Colon (tissue), 2 donors: ENCODE measurements around the gene LAMA2.

Experiments used
- FAIRE-seq: peaks from 2 replicates; lab custom pipeline; 2012; peaks lifted over from hg19 to GRCh38; lab: Jason Lieb, UNC
- donor health status: control.
- donor health status: control.

LAMA2 gene, protein sequence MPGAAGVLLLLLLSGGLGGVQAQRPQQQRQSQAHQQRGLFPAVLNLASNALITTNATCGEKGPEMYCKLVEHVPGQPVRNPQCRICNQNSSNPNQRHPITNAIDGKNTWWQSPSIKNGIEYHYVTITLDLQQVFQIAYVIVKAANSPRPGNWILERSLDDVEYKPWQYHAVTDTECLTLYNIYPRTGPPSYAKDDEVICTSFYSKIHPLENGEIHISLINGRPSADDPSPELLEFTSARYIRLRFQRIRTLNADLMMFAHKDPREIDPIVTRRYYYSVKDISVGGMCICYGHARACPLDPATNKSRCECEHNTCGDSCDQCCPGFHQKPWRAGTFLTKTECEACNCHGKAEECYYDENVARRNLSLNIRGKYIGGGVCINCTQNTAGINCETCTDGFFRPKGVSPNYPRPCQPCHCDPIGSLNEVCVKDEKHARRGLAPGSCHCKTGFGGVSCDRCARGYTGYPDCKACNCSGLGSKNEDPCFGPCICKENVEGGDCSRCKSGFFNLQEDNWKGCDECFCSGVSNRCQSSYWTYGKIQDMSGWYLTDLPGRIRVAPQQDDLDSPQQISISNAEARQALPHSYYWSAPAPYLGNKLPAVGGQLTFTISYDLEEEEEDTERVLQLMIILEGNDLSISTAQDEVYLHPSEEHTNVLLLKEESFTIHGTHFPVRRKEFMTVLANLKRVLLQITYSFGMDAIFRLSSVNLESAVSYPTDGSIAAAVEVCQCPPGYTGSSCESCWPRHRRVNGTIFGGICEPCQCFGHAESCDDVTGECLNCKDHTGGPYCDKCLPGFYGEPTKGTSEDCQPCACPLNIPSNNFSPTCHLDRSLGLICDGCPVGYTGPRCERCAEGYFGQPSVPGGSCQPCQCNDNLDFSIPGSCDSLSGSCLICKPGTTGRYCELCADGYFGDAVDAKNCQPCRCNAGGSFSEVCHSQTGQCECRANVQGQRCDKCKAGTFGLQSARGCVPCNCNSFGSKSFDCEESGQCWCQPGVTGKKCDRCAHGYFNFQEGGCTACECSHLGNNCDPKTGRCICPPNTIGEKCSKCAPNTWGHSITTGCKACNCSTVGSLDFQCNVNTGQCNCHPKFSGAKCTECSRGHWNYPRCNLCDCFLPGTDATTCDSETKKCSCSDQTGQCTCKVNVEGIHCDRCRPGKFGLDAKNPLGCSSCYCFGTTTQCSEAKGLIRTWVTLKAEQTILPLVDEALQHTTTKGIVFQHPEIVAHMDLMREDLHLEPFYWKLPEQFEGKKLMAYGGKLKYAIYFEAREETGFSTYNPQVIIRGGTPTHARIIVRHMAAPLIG (N-terminal part only)

DNA sequence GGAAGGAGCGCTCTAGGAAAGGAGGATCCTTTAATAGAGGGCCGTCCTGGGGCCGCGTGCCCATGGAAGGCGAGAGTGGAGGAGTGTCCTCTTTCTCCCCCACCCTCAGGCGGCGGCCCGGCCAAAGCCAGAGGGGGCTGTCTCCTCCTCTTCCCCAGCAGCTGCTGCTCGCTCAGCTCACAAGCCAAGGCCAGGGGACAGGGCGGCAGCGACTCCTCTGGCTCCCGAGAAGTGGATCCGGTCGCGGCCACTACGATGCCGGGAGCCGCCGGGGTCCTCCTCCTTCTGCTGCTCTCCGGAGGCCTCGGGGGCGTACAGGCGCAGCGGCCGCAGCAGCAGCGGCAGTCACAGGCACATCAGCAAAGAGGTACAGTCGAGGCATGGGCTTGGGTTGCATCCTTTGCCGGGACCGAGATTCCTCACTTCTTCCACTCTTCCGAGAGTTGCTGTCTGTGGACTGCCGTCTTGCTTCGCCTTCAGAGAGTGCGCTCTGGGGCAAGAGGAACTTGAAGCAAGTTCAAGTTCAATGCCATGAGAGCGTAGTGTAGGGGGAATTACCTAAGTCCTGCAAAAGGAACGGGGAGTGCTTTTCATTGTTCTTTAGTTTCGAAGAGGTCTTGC, at the start of gene LAMA2:
LAMA2 (plus strand) TSS at position 148 of the 621 bp plus-strand sequence; CDS start at position 256, 108 bp downstream.
- no peak for FAIRE-seq

DNA sequence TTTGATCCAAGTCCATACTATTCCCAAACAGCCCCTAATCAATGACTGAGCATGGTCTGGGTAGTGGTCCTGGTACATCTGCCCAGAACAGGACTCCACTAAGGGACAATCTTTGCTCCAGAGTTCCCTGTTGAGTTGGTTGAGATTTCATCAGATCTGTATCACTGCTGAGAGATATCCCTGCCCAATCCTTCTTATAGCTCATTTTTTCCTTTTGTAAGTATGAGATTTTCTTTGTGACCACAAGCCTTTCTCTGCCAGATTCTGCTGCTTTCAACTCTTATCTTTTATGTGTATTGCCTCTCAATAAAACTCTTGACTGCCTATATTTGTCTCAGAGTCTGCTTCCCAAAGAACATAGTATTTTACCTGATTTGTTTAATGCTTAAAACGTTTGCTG, 46.2 kb upstream of the LAMA2 start:
- no peak for FAIRE-seq

DNA sequence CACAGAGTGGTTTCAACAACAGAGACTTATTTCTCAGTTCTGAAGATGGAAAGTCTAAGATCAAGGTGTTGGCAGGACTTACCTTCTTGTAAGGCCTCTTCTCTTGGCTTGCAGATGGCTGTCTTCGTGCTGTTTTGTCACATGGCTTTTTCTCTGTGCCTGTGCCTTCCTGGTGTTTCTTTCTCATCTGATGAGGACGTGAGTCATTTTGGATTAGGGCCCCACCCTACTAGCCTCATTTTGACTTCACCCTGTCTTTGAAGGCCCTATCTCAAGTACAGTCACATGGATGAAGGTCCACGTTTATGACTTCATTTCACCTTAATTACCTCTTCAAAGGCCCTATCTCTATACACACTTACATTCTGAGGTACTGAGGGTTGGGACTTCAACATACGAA, 41.4 kb upstream of the LAMA2 start:
- no peak for FAIRE-seq

DNA sequence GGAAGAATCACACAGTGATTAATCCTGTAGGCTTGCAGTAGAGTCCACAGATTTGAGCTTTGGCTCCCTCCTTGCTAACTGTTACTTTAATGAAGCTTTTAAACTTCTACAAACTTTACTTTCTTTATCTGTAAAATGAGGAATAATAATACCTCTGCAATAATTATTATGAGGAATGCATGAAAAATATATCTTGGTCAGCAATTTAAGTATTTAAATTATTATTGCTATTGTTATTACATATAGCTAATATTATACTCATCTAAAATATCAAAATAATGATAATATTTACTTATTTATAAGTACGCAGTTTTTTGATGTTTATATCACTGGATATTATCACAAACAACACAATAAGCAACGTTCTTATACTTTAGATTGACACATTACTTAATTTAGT, 38.3 kb upstream of the LAMA2 start:
- no peak for FAIRE-seq

DNA sequence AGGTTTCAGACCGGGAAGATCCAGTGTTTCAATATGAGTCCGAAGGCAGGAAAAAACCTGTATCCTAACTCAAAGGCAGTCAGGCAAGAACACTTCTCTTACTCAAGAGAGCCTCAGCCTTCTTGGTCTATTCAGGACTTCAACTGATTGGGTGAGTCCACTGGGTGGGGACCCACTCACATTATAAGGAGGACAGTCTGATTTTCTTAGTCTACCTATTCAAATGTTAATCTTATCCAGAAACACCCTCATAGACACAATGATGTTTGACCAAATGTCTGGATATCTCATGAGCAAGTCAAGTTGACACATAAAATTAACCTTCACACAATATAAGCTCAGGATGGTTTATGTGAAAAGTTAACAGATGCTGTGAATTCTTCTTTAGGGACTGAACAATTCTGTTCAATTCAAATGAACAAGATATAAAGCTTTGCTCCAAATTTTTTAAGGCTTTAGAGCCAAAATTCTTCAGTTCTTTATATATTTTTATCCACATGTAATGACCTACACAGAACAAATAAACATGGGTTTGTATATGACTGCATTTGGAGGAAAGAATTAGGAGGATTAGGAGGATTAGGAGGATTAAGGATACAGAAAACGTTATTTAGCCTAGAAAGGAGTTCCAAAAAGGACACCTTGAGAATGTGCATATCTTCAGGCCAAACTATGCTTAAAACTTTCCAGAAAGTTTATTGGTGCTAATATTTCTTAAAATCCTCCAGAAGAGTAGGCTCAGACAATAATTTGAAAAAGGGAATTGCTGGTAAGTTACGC, 35.3 kb upstream of the LAMA2 start:
- no peak for FAIRE-seq

DNA sequence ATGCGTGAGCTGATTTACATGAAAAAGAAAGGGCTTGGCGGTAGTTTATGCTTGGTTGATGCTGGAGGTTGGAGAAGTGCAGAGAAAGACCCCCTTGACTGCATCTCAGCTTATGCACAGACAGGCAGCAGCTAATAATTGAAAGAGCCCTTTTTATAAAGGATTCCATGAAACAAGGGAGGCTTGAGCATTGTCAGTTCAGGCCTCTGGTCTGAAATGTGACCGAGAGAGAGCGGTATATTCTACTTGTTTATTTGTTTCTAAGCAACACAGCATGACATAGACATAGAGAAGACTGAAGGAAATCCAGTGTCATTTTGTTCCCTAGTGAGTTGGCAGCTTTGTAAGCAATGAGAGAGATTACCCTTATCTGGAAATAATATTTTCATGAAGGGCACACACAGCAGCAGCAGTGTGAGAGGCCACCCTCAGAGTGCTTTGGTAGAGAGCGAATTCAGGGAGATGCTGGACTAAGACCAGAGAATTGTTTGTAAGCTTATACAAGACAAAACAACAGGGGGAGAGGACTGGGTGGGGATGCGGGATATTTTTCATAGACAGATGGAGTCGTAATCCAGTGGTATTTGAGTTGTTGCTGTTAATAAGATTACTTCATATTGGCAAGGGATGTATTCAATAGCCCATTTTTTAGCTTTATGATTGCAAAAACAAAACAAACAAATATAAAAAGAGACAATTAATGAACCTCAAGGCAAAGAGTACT, 34.6 kb upstream of the LAMA2 start:
- no peak for FAIRE-seq

DNA sequence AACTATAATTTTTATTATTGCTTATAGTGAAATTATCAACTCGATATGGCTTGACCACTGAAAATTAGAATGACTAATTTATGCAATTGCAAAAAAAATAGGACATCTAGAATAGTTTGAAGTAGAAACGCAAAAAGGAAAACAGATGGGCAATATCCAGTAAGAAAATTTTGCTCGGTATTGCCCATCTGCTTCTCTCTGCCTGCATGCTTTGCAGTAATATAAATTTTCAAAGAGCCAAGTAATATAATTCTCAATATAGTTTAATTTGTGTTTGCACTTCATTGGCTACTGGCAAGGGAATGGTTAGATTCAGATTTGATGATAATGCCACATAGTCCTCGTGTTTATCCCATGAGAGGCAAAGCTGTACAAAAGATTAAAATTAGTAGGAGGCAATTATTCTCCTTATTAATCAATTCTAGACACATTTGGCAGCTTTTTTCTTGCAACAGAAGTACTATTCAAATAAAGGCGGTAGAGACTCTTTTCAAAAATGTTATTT, 27.3 kb upstream of the LAMA2 start:
- no peak for FAIRE-seq

DNA sequence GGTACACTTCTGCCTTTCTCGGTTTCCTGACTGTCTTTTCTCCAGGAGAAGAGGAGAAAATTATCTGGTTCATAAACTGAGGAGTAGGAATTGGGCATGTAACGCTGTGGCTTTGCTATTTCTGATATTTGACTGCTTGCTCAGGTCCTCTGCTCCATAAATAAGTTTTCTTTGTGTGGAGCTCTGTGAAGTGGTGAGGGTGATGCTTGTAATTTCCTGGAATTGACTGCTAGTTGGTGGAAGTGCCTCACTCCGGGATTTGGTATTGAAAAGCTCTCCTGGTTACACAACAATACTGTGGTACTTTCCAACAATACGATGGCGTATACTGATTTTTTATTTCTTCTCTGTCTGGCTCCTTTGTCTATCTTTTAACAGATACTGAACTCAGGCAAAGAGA, 25.1 kb upstream of the LAMA2 start:
- FAIRE-seq: no peak

DNA sequence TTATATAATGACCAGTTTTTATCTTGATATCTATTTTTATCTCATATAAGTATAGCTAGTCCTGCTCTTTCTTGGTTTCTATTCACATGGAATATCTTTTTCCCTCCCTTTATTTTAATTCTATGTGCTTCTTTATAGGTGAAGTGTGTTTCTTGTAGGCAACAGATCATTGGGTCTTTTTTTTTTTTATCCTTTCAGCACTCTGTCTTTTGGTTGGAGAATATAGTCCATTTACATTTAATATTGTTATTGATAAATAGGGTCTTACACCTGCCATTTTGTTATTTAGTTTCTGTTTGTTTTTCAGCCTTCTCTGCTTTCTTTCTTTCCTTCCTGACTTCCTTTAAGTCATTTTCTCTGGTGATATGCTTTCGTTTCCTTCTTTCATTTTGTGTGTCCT, 22.2 kb upstream of the LAMA2 start:
- no peak for FAIRE-seq

DNA sequence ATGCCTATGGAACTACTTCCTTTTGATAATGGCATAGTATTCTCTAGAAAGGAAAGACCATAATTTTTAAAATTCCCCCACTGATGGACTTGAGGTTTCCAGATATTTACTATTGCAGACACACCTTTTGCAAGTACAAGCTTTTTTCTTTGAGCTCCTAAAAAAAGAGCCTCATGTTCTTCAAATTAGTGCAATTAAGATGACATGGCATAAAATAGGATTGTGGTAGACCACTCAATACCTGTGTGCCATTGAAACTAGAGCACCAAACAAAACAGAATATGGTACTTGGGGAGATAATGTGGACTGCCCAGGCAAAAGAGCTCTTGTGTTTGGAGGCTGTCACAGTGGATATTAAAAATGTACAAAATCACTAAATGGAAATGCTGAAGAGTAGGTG, 19.0 kb upstream of the LAMA2 start:
- FAIRE-seq: no peak

DNA sequence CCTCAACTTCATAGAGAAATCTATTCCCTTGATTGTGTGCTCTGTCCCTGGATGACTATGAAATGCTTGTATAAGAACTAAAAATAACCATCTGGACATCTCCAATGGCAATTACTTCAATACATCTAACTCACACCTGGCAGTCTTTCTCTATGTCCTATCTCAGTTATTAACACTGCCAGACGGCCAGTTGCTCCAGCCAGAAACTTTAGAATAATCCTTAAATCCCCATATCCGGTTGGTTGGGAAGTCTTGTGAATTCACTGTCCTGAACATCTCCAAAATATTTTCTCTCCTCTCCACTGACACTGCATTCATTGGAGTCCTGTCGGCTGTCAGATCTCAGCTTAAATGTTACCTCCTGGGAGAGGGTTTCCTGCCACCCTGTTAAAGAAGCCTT, 12.2 kb upstream of the LAMA2 start:
- no peak for FAIRE-seq

DNA sequence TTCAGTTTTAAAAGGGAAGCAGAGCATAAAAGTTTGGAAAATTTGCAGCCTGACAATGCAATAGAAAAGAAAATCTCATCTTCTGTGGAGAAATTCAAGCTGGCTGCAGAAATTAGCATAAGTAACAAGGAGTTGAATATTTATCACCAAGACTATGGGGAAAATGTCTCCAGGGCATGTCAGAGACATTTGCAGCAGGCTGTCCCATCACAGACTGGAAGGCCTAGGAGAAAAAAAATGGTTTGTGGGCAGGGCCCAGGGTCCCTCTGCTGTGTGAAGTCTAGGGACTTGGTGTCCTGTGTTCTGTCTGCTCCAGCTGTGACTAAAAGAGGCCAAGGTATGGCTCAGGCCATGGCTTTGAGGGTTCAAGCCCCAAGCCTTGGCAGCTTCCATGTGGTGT, 8.1 kb upstream of the LAMA2 start:
- FAIRE-seq: no peak

DNA sequence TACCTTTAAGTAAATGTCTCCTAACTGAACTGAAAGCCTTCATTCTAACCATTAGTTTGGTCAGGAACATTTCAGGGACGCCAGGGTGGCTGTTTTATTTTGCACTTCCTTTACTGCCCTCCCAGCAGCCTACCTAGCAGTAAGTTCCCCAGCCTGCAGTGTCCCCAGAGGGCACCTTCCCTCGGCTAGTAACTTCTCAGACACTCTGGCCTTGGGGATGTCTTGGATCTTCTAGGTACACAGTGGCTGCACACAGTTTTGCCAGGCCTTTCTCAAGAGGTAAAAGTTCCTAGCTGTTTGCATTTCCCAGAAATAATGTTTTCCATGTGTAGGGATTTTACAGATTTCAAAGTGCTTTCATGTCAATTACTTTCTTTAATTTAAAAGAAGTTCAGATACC, 378 bp upstream of the LAMA2 start:
- FAIRE-seq: no peak

DNA sequence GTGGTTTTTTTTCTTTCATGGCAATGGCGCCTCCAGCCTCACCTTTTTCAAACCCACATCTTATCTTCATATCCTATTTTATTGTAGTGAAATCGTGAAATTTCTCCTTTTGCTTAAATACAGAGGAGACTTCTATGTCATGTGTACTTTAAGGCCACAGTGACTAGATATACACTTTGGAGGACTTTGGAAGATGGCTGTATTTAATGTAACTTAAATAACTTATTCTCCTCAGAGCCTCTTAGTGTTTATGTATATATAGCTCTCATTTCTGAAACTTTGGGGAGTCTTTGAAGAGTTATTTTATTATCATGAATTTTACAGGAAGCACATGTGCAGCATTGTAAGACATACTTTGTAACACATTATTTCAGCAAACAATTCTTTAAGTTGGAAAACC, 968 bp downstream of the LAMA2 start:
- no peak for FAIRE-seq

DNA sequence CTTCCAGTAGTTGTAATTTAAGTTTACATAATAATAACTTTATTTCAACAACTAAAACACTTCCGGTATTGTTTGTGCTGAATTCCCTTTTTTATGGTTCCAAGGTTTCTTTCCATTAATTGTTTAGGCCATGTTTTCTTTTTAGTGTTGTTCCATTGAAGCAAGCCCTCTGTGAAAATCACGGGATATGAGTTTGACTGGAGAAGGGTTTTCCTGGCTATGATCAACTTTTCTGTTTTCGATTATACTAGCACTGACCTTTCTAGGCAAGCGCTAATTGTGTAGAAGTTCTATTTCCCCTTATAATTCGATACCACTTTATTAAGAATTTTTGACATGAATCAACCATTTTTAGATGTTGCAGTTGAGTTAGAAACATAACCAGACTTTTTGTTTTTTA, 2.4 kb downstream of the LAMA2 start:
- no peak for FAIRE-seq

DNA sequence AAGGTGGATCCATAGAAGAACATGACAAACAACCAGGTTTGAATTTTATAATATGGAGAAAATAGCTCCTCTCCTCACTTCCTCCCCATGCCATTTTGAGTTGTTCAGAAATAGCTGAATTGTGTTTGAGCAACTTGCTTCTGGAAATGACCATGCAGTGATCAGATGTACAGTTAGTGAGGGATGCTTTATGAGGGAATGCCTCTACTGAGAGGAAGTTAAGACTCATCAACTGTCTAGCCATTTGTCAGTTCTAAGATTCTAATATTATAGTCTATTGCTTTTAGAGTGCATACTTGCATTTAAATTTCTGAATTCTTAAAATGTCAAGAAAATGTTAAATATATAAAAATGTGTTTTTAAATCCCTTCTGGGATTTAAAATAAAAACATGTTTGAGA, 3.8 kb downstream of the LAMA2 start:
- no peak for FAIRE-seq

DNA sequence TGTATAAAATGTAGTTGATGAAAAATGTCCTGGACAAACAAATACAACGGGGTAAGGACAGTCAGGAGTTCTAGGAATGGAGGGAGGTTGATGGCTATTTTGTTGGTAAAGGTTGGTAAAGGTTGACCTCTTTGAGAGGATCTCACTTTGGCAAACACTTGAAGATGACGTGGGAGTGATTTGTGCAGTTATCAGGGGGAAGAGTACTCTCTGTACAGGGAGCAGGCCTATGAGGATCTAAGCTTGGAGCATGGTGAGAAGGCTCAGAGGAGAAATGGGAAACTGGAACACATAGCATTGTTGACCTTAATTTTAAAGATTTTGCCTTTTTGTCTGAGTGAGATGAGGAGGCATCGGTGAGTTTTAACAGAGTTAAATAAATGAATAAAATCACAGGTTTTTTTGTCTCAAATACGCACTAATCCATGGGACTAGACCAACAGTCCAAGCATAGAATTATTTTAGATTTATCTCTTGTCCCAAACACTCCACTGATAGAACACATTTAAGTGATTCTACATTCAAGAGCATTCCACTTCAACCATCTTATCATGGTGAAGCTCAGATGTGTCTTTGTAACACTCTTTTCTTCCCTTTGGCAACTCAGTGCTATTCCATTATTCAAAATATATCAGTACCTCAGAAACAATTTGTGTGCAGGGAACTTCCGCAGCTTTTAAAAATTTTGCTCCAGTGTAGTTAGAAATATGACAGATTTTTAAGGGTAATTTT, 5.7 kb downstream of the LAMA2 start:
- no peak for FAIRE-seq

DNA sequence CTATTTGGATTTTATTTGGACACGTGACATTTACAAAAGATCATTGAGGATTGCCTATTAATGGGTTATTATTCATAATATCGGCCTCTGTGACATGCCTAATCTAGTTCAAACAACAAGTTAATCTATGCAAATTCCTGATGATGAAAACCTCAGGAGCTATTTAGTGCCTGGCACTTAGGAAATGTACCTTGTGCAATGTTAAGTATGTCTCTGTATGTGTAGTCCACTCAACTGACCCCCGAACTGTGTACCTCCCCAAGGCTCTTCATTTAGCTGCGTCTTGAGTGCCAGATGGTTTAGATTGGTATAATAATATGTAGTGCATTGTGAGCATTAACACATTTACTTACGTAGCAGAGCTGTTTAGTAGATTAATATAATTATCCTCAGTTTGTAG, 6.9 kb downstream of the LAMA2 start:
- FAIRE-seq: no peak

DNA sequence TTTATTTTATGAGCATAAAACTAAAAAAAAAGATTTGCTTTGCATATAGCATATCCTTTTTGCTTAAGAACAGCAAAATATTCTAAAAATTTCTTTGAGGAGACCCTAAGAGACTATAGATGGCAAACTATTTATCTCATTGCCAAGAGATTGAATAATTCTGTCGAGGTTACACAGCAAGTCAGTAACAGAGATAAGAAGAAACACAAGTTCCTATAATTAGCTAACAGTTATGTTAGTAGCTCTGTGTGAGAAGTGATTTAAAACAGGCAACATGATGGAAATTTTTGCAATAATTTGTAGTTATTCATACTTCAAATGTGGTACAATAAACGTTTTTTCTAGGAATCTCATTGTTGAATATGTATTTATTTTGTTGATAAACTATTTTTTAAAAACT, 9.1 kb downstream of the LAMA2 start:
- no peak for FAIRE-seq
